22Rv1 (cell line): ENCODE measurements around the gene CLEC11A.
"Not testable (repeated sequence)": the region's sequence is repeated elsewhere in the genome, so short reads cannot be mapped to it uniquely, and the experiment has no call there.

Source experiments
- H3K27ac ChIP-seq: fragments of 450-650 bp; 2 replicates; pipeline ENCODE4 v1.5.1; 2017
- ZFX ChIP-seq: fragments of 450-650 bp; IDR thresholded peaks from 2 replicates; pipeline ENCODE4 v1.6.1; 2017; ENCODE audit warnings: antibody characterized with exemption, borderline replicate concordance
- TF ChIP-seq, protein P1 (sequence below): fragments of 450-650 bp; IDR thresholded peaks from 2 replicates; pipeline ENCODE4 v1.5.1; 2017; ENCODE audit warnings: mild to moderate bottlenecking

Gene CLEC11A

DNA sequence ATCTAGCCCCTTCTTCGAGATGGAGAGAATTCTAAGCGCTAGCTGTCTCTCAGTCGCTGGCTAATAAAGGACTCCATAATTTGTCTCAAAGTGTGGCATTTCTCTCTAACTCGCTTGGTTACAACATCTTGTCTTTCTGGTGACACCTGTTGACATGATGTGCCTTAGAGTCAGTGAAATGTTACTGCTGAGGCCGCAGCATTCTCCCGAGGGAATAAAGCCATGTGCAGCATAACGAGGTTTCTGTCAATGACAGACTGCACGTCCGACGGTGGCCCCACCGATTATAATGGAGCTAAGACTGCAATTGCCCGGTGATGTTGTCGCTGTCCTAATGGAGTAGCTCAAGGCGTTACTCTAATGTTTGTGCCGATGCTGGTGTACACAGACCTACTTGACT, 26.8 kb downstream of the CLEC11A start:
- TF ChIP-seq, protein P1, sequence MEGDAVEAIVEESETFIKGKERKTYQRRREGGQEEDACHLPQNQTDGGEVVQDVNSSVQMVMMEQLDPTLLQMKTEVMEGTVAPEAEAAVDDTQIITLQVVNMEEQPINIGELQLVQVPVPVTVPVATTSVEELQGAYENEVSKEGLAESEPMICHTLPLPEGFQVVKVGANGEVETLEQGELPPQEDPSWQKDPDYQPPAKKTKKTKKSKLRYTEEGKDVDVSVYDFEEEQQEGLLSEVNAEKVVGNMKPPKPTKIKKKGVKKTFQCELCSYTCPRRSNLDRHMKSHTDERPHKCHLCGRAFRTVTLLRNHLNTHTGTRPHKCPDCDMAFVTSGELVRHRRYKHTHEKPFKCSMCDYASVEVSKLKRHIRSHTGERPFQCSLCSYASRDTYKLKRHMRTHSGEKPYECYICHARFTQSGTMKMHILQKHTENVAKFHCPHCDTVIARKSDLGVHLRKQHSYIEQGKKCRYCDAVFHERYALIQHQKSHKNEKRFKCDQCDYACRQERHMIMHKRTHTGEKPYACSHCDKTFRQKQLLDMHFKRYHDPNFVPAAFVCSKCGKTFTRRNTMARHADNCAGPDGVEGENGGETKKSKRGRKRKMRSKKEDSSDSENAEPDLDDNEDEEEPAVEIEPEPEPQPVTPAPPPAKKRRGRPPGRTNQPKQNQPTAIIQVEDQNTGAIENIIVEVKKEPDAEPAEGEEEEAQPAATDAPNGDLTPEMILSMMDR: no peak
- no peak for TF ChIP-seq ZFX
- no peak overlapping the region for H3K27ac ChIP-seq

DNA sequence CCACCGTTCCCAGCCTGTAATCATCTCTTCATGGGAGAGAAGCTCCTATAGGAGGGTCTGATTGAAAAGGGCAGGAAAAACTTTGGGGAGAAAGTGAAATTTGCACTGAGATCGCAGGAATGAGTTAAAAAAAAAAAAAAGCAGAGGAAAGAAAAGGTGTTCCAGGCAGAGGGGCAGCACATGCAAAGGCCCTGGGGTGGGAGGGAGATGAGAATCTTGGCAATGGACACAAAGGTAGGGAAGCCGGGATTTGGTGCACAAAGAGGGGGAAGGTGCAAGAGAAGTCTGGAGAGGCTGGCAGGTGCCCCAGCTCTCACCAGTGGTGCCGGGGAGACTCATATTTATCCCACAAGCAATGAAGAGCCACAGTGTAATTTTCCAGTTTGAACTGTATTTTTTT, 30.7 kb downstream of the CLEC11A start:
- no peak overlapping the region for H3K27ac ChIP-seq
- no peak for TF ChIP-seq ZFX
- TF ChIP-seq, protein P1: no peak

DNA sequence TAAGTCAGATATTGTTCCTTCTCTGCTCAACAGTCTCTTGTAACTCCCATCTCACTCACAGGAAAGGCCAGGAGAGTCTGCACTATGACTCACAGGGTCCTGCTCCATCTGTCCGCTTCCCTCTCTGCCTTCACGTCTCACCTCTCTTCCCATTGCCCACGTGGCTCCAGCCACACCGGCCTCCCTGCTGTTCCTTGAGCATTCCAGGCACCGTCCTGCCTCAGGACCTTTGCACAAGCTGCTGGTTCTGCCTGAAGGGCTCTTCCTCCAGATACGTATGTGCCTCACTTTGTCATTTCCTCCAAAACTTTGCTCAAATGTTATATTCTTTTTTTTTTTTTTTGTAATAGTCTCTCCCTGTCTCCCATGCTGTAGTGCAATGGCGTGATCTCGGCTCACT, 33.1 kb downstream of the CLEC11A start:
- H3K27ac ChIP-seq: not testable (repeated sequence)

DNA sequence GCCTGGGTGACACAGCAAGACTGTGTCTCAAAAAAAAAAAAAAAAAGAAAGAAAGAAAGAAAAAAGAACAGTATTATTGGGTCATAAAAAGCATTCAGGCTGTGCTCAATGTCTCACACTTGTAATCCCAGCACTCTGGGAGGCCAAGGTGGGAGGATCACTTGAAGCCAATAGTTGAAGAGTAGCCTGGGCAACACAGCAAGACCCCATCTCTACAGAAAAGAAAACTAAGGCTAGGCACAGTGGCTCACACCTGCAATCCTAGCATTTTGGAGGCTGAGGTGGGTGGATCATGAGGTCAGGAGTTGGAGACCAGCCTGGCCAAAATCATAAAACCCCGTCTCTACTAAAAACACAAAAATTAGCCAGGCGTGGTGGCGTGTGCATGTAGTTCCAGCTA, 34.5 kb downstream of the CLEC11A start:
- H3K27ac ChIP-seq: not testable (repeated sequence)

DNA sequence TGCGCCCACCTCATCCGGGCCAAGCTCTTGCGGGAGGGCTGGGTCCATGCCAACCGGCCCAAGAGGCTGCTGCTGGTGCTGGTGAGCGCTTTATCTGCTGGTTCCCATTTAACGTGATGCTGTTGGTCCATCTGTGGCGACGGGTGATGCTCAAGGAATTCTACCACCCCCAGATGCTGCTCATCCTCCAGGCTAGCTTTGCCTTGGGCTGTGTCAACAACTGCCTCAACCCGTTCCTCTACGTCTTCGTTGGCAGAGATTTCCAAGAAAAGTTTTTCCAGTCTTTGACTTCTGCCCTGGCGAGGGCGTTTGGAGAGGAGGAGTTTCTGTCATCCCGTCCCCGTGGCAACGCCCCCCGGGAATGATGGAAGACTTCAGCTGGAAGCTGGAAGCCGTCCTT, 35.9 kb downstream of the CLEC11A start:
- H3K27ac ChIP-seq: not testable (repeated sequence)

DNA sequence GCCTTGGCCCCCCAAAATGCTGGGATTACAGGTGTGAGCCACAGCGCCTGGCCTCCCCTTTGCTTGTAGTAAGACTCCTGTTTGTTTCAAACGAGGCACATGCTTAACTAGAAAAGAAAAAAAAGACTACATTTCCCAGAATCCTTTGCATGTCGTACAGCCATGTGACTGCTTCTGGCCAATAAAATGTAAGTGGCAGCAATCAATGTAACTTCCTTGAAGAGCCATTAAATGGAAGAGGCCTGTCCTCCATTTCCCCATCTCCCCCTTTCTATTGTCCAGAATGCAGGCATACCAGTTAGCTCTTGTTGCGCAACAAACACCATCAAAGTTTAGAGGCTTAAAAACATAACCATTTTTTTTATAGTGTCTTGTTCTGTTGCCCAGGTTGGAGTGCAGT, 36.7 kb downstream of the CLEC11A start:
- no peak overlapping the region for H3K27ac ChIP-seq
- TF ChIP-seq, protein P1: no peak
- no peak for TF ChIP-seq ZFX

DNA sequence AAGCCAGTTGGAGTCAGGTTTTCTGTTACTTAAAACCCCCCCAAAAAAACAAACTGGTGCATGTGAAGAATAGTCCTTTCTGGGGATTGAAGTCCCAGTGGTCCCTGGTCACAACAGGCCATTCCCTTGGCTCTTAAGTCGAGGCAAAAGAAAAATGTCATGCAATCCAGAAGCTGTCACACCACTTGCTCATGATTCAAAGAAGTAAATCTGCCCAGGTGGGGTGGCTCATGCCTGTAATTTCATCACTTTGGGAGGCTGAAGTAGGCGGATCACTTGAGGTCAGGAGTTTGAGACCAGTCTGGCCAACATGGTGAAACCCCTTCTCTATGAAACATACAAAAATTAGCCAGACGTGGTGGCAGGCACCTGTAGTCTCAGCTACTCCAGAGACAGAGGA, 38.3 kb downstream of the CLEC11A start:
- not testable (repeated sequence) for H3K27ac ChIP-seq

DNA sequence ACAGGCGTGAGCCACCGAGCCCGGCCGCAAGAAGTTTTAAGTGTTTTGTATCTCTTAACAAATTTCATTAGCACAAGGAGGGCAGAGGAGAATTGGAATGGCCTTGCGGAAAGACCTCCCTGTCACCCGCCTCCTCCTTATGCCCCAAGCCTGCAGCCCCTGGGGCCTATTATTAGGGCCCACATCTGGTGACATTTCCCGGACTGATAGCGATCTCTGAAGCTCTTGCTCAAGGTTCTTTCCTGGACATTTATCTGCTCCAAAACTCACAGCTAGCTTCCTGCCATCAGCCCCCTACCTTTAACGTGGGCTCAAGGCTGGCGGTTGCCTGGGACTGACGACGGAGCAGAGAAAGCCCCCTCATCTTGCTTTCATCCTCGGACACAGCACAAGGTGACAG, 40.4 kb downstream of the CLEC11A start:
- H3K27ac ChIP-seq: not testable (repeated sequence)

DNA sequence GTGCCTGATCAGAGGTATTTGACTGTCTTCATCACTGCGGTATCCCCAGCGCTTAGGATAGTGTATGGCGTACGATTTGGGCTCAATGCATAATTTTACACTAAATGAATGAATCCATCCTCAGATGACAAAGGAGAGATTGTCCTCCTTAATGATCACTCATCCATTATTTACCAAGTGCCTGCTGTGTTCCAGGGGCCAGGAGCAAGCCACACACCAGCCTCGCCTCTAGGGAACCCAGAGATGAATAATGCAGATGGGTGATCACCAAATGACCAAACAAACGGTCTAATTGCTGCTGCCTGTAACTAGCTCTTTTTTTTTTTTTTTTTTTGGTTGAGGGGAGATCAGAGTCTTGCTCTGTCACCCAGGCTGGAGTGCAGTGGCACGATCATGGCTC, 41.2 kb downstream of the CLEC11A start:
- no peak overlapping the region for H3K27ac ChIP-seq
- no peak for TF ChIP-seq ZFX
- TF ChIP-seq, protein P1: no peak

DNA sequence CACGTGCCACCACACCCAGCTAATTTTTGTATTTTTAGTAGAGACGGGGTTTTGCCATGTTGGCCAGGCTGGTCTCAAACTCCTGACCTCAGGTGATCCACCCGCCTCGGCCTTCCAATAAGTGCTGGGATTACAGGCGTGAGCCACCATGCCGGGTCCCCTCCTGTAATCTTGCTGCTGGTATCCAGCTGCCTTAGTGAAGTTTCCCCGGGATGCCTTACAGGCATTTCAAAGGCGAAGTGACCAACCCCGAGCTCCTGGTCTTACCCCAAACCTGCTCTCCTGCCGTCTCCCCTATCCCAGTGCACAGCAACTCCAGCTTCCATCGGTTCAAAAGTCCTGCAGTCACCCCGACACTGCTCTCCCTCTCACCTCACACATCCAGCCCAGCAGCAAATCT, 43.6 kb downstream of the CLEC11A start:
- not testable (repeated sequence) for H3K27ac ChIP-seq

DNA sequence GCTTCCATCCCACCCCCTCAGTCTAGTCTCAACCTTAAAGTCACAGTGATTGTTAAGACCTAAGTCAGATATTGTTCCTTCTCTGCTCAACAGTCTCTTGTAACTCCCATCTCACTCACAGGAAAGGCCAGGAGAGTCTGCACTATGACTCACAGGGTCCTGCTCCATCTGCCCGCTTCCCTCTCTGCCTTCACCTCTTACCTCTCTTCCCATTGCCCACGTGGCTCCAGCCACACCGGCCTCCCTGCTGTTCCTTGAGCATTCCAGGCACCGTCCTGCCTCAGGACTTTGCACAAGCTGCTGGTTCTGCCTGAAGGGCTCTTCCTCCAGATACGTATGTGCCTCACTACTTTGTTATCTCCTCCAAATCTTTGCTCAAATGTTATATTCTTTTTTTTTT, 44.1 kb downstream of the CLEC11A start:
- H3K27ac ChIP-seq: not testable (repeated sequence)

DNA sequence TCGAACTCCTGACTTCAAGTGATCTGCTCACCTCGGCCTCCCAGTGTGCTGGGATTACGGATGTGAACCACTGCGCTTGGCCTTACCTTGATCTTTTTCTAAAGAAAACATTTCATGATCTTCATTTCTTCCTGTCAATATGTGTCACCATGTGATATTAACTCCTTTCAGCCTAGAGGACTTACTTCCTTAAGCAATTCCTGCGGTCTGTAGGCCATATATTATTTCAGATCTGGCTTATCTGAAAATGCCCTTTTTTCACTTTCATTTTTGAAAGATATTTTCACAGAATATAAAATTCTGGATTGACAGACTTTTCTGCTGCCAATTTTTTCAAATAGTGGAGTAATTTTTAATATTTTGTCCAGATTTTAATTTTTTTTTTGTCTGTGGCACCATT, 45.1 kb downstream of the CLEC11A start:
- H3K27ac ChIP-seq: no peak overlapping the region
- no peak for TF ChIP-seq ZFX
- TF ChIP-seq, protein P1: no peak

DNA sequence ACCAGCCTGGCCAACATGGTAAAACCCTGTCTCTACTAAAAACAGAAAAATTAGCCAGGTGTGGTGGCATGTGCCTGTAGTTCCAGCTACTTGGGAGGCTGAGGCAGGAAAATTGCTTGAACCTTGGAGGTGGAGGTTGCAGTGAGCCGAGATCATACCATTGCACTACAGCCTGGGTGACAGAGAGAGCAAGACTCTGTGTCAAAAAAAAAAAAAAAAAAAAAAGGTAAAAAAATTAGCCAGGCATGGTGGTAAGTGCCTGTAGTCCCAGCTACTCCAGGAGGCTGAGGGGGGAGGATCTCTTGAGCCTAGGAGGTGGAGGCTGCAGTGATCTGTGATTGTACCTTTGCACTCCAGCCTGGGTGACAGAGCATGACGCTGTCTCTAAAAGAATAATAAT, 47.0 kb downstream of the CLEC11A start, which contains the start of gene GPR32:
GPR32 (plus strand) TSS at position 301 of the 400 bp plus-strand sequence. CDS start 137 bp downstream, outside the sequence.
- not testable (repeated sequence) for H3K27ac ChIP-seq
